GM23338 (cell line): ENCODE measurements around the gene PTPN22. TPM values are rescaled to one million over a fixed set of nuclear protein-coding genes. Genes with fewer than 3 reads are reported as not detected.

ENCODE experiments used
- ATAC-seq: fragments of 200-7000 bp; cut with Tn5 transposase; 3 replicates; pipeline ENCODE4 v1.9.1; 2020
- DNase-seq: peaks from one replicate; pipeline ENCODE4 v3.0.0-alpha.2; 2015; ENCODE audit warnings: low spot score
- H2AFZ ChIP-seq: fragments of 200-600 bp; sonication (generic); 2 replicates; pipeline ENCODE4 v1.8.0; 2016; ENCODE audit warnings: antibody characterized with exemption, mild to moderate bottlenecking, moderate library complexity
- H3F3A ChIP-seq: fragments of 200-600 bp; sonication (generic); replicated peaks from 2 replicates; pipeline ENCODE4 v1.8.0; 2017; ENCODE audit warnings: antibody characterized with exemption, mixed run types, low read depth
- H3K27ac ChIP-seq: fragments of 200-600 bp; sonication (generic); 2 replicates; pipeline ENCODE4 v1.6.1; 2016; ENCODE audit warnings: low read depth
- H3K27me3 ChIP-seq: fragments of 200-600 bp; sonication (generic); 2 replicates; pipeline ENCODE4 v1.8.0; 2016; ENCODE audit warnings: mild to moderate bottlenecking, mixed run types, moderate library complexity; ENCODE audit not compliant: insufficient read depth
- H3K36me3 ChIP-seq: fragments of 200-600 bp; sonication (generic); 2 replicates; pipeline ENCODE4 v1.8.0; 2016; ENCODE audit warnings: mild to moderate bottlenecking; ENCODE audit not compliant: insufficient read depth
- H3K4me1 ChIP-seq: fragments of 200-600 bp; sonication (generic); 2 replicates; pipeline ENCODE4 v1.8.0; 2016; ENCODE audit warnings: mild to moderate bottlenecking, moderate library complexity; ENCODE audit not compliant: insufficient read depth
- H3K4me2 ChIP-seq: fragments of 200-600 bp; sonication (generic); 2 replicates; pipeline ENCODE4 v1.7.1; 2017; ENCODE audit warnings: mixed run types
- H3K4me3 ChIP-seq: fragments of 200-600 bp; sonication (generic); 2 replicates; pipeline ENCODE4 v1.6.1; 2016; ENCODE audit warnings: mixed run types
- H3K79me2 ChIP-seq: fragments of 200-600 bp; sonication (generic); replicated peaks from 2 replicates; pipeline ENCODE4 v1.8.0; 2017; ENCODE audit warnings: mild to moderate bottlenecking; ENCODE audit not compliant: insufficient read depth
- H3K9me2 ChIP-seq: fragments of 200-600 bp; sonication (generic); 2 replicates; pipeline ENCODE4 v1.8.0; 2017; ENCODE audit not compliant: insufficient read depth
- H4K20me1 ChIP-seq: fragments of 200-600 bp; sonication (generic); replicated peaks from 2 replicates; pipeline ENCODE4 v1.8.0; 2017; ENCODE audit warnings: mild to moderate bottlenecking; ENCODE audit not compliant: insufficient read depth
- H3K27ac Mint-ChIP-seq: 2 replicates; pipeline ENCODE4 v1.8.0; 2020; ENCODE audit warnings: inconsistent platforms, mild to moderate bottlenecking, moderate library complexity, mixed read lengths
- H3K27me3 Mint-ChIP-seq: 3 replicates; pipeline ENCODE4 v1.8.0; 2022; ENCODE audit warnings: low read depth, mild to moderate bottlenecking, moderate library complexity, mixed read lengths, inconsistent platforms; ENCODE audit not compliant: insufficient read depth, poor library complexity
- H3K36me3 Mint-ChIP-seq: 3 replicates; pipeline ENCODE4 v1.8.0; 2021; ENCODE audit warnings: low read depth, mild to moderate bottlenecking, inconsistent platforms, moderate library complexity, mixed read lengths
- H3K4me1 Mint-ChIP-seq: 3 replicates; pipeline ENCODE4 v1.8.0; 2020; ENCODE audit warnings: mild to moderate bottlenecking, inconsistent platforms, mixed read lengths
- H3K4me3 Mint-ChIP-seq: 3 replicates; pipeline ENCODE4 v1.8.0; 2021; ENCODE audit warnings: moderate library complexity, mild to moderate bottlenecking, inconsistent platforms, mixed read lengths
- H3K9me3 Mint-ChIP-seq: 3 replicates; pipeline ENCODE4 v1.8.0; 2020; ENCODE audit warnings: moderate library complexity, mild to moderate bottlenecking, inconsistent platforms, mixed read lengths
- CREB1 ChIP-seq: fragments of 250-450 bp; sonication (Bioruptor Pico); IDR thresholded peaks from 2 replicates; pipeline ENCODE4 v1.5.0; 2020; ENCODE audit warnings: low read depth, mild to moderate bottlenecking, moderate library complexity
- CTCF ChIP-seq, 2 experiments: fragments of 200-600 bp in 1 of 2; sonication (generic) in 1 of 2; conservative IDR thresholded peaks; 2 replicates each; pipeline versions ENCODE4 v1.5.1 to v1.6.1; 2016 to 2017; ENCODE audit warnings: antibody characterized with exemption in 2 of 2, low read depth in 2 of 2, mild to moderate bottlenecking in 2 of 2, moderate library complexity in 1 of 2
- EZH2 ChIP-seq: fragments of 200-600 bp; sonication (generic); IDR thresholded peaks from one replicate; pipeline ENCODE4 v1.8.0; 2017; ENCODE audit warnings: antibody characterized with exemption, mild to moderate bottlenecking, low read depth; ENCODE audit not compliant: unreplicated experiment
- EZH2phosphoT487 ChIP-seq: fragments of 200-600 bp; sonication (generic); IDR thresholded peaks from one replicate; pipeline ENCODE4 v1.8.1; 2018; ENCODE audit warnings: antibody characterized with exemption; ENCODE audit not compliant: unreplicated experiment
- JUNB ChIP-seq: IDR thresholded peaks from one replicate; pipeline ENCODE4 v1.6.1; 2016; ENCODE audit warnings: antibody characterized with exemption; ENCODE audit not compliant: unreplicated experiment
- NANOG ChIP-seq: IDR thresholded peaks from 2 replicates; pipeline ENCODE4 v1.6.1; 2016; ENCODE audit warnings: antibody characterized with exemption, borderline replicate concordance
- POLR2AphosphoS5 ChIP-seq: IDR thresholded peaks from 2 replicates; pipeline ENCODE4 v1.6.1; 2016; ENCODE audit warnings: antibody characterized with exemption, low read depth
- STAT1 ChIP-seq: IDR thresholded peaks from one replicate; pipeline ENCODE4 v1.6.1; 2016; ENCODE audit warnings: antibody characterized with exemption; ENCODE audit not compliant: unreplicated experiment
- ZNF114 ChIP-seq: fragments of 250-450 bp; sonication (Bioruptor Pico); IDR thresholded peaks from 2 replicates; pipeline ENCODE4 v1.5.0; 2020; ENCODE audit warnings: mild to moderate bottlenecking, moderate library complexity
- ZNF331 ChIP-seq: fragments of 250-450 bp; sonication (Bioruptor Pico); IDR thresholded peaks from 2 replicates; pipeline ENCODE4 v1.5.0; 2020; ENCODE audit warnings: low read depth, mild to moderate bottlenecking, moderate library complexity
- polyA plus RNA-seq: library from polyadenylated mRNA; unstranded; fragments of >200 nt; fragmentation: Nextera tagmentation; extraction: Ambion mirVana; gene quantifications from 2 replicates; pipeline ENCODE4 v1.2.1, GENCODE V29; 2016
- total RNA-seq: library from RNA; depleted of rRNA; stranded (reverse); fragments of >200 nt; shearing (Covaris generic); gene quantifications from 2 replicates; pipeline ENCODE4 v1.2.3, GENCODE V29; 2014
- TF ChIP-seq, protein P1 (sequence below): IDR thresholded peaks from one replicate; pipeline ENCODE4 v1.6.1; 2018; ENCODE audit warnings: antibody characterized with exemption; ENCODE audit not compliant: unreplicated experiment
- TF ChIP-seq, protein P2 (sequence below): IDR thresholded peaks from 2 replicates; pipeline ENCODE4 v1.6.1; 2016; ENCODE audit warnings: antibody characterized with exemption
- TF ChIP-seq, protein P3 (sequence below): fragments of 250-450 bp; sonication (Bioruptor Pico); IDR thresholded peaks from 2 replicates; pipeline ENCODE4 v1.5.0; 2020; ENCODE audit warnings: mild to moderate bottlenecking, moderate library complexity

The PTPN22 gene
- total and polyA plus RNA-seq, 2 experiments from 2014 or later = 0.08 TPM; not detected in 1

GRCh38 chr1:113916974-113917373 lies 45.5 kb upstream of the PTPN22 start:
- Histone ChIP-seq H3K27me3 (no peaks in the 10 kb centered on the region), H3K4me2 (no peak overlapping the region), H3K27ac (no peak overlapping the region), H3F3A (no peaks in the 10 kb centered on the region), H3K9me2 (peaks cover 3% of the 10 kb centered on the region; the same call in 1 of the 2 replicates), H2AFZ (no peak overlapping the region), H4K20me1 (no peaks in the 10 kb centered on the region), H3K79me2 (no peaks in the 10 kb centered on the region), H3K4me3 (no peak overlapping the region), H3K4me1 (no peaks in the 10 kb centered on the region), H3K36me3 (peaks cover 2% of the 10 kb centered on the region; the same call in 1 of the 2 replicates)
- TF ChIP-seq CREB1 (no peak), JUNB (no peak), CTCF (conservative IDR thresholded peaks at IDR 0.05; ENCODE audit: low read depth in 2 of 2) (no peak), NANOG (no peak), ZNF114 (CRISPR knock-in tag) (no peak), EZH2phosphoT487 (no peak), ZNF331 (CRISPR knock-in tag) (no peak), POLR2AphosphoS5 (no peak), STAT1 (no peak), EZH2 (no peak)
- TF ChIP-seq, protein P1, sequence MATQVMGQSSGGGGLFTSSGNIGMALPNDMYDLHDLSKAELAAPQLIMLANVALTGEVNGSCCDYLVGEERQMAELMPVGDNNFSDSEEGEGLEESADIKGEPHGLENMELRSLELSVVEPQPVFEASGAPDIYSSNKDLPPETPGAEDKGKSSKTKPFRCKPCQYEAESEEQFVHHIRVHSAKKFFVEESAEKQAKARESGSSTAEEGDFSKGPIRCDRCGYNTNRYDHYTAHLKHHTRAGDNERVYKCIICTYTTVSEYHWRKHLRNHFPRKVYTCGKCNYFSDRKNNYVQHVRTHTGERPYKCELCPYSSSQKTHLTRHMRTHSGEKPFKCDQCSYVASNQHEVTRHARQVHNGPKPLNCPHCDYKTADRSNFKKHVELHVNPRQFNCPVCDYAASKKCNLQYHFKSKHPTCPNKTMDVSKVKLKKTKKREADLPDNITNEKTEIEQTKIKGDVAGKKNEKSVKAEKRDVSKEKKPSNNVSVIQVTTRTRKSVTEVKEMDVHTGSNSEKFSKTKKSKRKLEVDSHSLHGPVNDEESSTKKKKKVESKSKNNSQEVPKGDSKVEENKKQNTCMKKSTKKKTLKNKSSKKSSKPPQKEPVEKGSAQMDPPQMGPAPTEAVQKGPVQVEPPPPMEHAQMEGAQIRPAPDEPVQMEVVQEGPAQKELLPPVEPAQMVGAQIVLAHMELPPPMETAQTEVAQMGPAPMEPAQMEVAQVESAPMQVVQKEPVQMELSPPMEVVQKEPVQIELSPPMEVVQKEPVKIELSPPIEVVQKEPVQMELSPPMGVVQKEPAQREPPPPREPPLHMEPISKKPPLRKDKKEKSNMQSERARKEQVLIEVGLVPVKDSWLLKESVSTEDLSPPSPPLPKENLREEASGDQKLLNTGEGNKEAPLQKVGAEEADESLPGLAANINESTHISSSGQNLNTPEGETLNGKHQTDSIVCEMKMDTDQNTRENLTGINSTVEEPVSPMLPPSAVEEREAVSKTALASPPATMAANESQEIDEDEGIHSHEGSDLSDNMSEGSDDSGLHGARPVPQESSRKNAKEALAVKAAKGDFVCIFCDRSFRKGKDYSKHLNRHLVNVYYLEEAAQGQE = no peak
- TF ChIP-seq, protein P2, sequence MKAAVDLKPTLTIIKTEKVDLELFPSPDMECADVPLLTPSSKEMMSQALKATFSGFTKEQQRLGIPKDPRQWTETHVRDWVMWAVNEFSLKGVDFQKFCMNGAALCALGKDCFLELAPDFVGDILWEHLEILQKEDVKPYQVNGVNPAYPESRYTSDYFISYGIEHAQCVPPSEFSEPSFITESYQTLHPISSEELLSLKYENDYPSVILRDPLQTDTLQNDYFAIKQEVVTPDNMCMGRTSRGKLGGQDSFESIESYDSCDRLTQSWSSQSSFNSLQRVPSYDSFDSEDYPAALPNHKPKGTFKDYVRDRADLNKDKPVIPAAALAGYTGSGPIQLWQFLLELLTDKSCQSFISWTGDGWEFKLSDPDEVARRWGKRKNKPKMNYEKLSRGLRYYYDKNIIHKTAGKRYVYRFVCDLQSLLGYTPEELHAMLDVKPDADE = no peak
- TF ChIP-seq, protein P3, sequence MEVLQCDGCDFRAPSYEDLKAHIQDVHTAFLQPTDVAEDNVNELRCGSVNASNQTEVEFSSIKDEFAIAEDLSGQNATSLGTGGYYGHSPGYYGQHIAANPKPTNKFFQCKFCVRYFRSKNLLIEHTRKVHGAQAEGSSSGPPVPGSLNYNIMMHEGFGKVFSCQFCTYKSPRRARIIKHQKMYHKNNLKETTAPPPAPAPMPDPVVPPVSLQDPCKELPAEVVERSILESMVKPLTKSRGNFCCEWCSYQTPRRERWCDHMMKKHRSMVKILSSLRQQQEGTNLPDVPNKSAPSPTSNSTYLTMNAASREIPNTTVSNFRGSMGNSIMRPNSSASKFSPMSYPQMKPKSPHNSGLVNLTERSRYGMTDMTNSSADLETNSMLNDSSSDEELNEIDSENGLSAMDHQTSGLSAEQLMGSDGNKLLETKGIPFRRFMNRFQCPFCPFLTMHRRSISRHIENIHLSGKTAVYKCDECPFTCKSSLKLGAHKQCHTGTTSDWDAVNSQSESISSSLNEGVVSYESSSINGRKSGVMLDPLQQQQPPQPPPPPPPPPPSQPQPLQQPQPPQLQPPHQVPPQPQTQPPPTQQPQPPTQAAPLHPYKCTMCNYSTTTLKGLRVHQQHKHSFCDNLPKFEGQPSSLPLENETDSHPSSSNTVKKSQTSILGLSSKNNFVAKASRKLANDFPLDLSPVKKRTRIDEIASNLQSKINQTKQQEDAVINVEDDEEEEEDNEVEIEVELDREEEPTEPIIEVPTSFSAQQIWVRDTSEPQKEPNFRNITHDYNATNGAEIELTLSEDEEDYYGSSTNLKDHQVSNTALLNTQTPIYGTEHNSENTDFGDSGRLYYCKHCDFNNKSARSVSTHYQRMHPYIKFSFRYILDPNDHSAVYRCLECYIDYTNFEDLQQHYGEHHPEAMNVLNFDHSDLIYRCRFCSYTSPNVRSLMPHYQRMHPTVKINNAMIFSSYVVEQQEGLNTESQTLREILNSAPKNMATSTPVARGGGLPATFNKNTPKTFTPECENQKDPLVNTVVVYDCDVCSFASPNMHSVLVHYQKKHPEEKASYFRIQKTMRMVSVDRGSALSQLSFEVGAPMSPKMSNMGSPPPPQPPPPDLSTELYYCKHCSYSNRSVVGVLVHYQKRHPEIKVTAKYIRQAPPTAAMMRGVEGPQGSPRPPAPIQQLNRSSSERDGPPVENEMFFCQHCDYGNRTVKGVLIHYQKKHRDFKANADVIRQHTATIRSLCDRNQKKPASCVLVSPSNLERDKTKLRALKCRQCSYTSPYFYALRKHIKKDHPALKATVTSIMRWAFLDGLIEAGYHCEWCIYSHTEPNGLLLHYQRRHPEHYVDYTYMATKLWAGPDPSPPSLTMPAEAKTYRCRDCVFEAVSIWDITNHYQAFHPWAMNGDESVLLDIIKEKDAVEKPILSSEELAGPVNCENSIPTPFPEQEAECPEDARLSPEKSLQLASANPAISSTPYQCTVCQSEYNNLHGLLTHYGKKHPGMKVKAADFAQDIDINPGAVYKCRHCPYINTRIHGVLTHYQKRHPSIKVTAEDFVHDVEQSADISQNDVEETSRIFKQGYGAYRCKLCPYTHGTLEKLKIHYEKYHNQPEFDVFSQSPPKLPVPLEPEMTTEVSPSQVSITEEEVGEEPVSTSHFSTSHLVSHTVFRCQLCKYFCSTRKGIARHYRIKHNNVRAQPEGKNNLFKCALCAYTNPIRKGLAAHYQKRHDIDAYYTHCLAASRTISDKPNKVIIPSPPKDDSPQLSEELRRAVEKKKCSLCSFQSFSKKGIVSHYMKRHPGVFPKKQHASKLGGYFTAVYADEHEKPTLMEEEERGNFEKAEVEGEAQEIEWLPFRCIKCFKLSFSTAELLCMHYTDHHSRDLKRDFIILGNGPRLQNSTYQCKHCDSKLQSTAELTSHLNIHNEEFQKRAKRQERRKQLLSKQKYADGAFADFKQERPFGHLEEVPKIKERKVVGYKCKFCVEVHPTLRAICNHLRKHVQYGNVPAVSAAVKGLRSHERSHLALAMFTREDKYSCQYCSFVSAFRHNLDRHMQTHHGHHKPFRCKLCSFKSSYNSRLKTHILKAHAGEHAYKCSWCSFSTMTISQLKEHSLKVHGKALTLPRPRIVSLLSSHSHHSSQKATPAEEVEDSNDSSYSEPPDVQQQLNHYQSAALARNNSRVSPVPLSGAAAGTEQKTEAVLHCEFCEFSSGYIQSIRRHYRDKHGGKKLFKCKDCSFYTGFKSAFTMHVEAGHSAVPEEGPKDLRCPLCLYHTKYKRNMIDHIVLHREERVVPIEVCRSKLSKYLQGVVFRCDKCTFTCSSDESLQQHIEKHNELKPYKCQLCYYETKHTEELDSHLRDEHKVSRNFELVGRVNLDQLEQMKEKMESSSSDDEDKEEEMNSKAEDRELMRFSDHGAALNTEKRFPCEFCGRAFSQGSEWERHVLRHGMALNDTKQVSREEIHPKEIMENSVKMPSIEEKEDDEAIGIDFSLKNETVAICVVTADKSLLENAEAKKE = no peak
- Mint-ChIP-seq H3K4me1 (peaks cover 3% of the 10 kb centered on the region; the same call in 1 of the 3 replicates), H3K27me3 (no peaks in the 10 kb centered on the region), H3K36me3 (no peaks in the 10 kb centered on the region), H3K27ac (no peak overlapping the region), H3K9me3 (no peaks in the 10 kb centered on the region), H3K4me3 (no peak overlapping the region)
- ATAC-seq (no peak), DNase-seq (no peak)
